NCI-H2196 treated with DMSO at 0.1 percent for 48 hours (cell line): ENCODE measurements around the gene SULF2.
A peak's percentile ranks its signal among the peaks of the same experiment; 100 is the strongest.

ENCODE experiments used
- DNase-seq: peaks from one replicate; lab custom pipeline; 2025; ENCODE audit not compliant: unreplicated experiment; lab: John Stamatoyannopoulos, UW

SULF2 gene

GRCh38 chr20:47765271-47765670 is 20.0 kb downstream of the SULF2 start:
- DNase-seq: no peak

GRCh38 chr20:47764154-47764733 is 21.0 kb downstream of the SULF2 start:
- DNase-seq: no peak

DNA sequence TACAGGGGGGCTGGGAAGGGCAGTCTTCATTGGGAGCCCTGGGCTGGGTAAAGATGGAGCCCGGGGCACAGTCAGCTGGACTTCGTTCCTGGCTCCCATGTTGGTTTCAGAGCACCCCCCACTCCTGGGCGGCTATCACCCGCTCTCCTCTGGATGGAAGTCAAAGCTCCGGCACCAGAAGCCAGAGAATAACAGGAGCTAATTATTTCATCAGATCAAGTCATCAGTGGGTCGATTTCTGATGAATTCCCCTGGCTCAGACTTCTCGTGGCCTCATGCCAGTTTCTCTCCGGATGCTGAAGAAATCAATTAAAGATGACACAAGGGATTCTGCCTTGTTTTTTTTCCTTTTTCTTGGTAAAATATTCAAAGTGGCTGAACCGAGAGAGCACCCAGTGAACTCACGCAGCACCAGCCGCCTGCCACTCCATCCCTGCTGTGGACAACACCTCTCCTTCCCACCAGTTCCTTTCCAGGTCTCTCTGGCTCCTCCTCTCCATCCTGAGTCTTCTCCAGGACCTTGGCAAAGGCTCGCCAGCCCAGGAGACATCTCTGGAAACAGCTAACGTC is 22.5 kb downstream of the SULF2 start:
- DNase-seq: no peak

GRCh38 chr20:47761482-47762047 is 23.7 kb downstream of the SULF2 start:
- no peak for DNase-seq

DNA sequence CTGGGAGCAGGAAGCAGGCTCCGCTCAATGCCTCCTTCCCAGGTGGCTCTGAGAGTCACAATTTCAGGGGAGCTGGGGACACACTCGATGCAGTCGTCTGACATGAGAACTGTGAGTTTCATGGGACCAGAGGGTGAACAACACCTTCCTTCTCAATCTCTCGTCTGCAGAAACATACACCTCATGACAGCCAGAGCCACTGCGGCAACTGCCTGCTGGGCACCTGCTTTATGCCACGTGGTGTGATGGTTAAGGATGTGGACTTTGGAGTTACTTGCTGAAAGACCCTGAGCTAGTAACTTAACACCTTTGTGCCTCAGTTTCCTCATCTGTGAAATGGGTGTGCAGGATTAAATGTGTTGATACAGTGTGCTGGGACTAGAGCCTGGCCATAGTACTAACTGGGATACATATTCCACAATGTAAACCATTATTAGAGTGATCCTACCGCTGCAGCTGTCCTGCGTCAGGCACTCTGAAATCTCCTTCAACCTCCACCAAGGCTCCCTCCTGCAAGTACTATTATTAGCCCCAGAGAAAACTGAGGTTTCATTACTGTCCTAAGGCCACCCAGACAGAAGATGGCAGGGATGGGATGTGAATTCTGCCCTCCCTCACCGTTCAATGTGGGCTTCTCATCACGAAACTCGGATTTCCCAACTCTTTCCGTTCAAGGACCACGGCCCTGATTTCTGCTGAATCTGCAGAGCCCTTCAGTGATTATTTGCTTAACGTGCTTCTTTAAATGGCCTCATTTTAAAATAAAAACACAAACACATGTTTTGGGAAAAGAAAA is 24.4 kb downstream of the SULF2 start:
- DNase-seq: no peak

DNA sequence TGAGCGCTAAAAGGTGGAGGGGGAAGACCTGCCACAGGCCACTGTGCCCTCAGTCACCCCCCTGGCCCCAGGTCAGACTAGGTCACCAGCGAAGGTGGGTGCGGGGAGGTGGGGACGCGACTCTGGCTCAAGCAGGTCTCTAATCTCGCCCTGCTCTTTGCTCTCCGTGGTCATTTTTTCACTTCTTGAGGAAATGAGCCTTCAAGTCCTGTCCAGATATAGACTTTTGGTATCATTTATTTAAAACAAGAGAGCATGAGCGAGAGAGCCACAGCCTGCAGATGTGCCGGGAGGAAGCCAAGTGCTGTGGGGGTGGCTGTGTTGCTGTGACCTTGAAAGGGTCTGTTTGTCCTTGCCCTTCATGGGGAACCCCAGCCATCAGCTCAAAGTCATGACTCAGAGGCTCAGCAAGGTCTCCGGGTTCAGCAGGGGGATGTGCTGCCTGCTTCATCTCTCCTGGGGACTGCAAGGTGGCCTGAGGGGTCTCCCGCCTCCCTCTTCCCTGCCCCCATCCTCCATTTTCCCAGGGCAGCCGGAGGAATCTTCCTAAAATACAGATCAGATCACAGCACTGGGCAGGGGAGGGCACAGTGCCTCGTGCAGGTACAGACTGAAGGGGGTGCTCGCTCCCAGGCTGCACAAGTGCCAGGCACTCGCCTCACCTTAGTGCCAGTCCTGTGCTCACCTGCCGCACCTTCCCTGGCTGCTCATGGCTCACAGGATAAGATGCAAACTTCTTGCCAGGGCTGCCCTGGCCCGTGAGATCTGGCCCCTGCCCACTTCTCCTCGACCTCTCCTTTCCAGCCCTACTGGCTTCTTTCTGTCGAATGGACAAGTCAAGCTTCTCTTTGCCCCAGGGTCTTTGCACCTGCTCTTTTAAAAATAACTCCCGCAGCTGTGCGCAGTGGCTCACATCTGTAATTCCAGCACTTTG is 26.5 kb downstream of the SULF2 start:
- no peak for DNase-seq

GRCh38 chr20:47757145-47758035 is 27.9 kb downstream of the SULF2 start:
- DNase-seq: no peak

GRCh38 chr20:47754946-47755652 is 30.2 kb downstream of the SULF2 start:
- DNase-seq: no peak

- DNase-seq: no peak
These were observed 30.9 kb downstream of the SULF2 start for GRCh38 chr20:47754388-47754715.

DNA sequence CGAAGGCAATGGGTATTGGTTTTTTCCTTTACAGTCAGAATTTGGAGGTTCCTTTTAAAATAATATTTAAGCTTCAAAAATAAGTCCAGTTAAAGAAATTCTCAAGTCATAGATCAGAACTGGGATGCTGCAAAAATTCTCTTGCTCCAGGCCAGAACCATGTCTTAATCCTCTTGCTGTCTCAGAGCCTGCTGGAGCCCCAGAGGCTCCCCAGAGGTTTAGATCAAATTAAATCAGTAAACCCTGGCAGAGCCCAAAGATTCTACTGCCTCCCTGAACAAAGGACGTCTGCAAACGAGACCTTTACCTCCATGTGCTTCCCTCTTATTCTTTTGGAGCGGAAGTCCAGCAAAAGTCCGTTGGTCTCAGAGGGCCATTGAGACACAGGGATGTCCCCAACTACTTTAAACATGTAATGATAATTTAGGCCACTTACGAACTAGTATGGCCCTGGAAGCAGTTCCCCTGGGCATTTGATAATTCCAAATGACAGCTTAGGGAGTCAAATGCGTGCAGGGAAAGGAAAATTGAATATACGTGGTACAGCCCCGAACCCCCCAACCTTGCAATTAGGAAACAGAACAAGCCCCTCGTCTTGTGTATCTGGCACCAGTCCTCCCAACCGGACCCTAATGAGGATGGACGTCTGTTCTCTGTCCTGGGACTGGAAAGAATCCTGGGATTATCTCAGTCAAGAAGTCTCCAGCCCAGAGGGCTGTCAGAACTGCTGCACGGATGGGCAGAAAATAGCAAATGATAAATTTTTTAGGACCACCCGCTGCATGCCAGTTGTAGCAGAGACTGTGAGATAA is 31.5 kb downstream of the SULF2 start:
- no peak for DNase-seq

DNA sequence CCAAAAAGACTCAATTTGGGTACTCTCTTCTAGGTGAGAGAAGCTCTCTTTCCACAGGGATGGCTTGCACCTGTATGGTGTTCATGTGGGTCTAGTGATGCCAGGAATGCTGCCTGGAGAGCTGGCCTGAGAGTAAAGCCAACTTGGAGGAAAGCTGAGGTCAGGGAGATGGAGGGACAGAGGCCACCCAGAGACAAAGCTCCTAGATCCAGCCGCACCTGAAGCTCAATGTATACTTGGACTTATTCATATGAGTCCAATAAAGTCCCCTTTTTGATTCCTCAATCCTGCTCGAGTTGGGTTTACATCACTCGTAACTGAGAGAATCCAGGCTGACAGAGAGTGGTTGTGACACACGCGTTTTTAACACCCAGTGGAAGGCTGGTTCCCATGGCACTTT is 33.8 kb downstream of the SULF2 start:
- DNase-seq: no peak

DNA sequence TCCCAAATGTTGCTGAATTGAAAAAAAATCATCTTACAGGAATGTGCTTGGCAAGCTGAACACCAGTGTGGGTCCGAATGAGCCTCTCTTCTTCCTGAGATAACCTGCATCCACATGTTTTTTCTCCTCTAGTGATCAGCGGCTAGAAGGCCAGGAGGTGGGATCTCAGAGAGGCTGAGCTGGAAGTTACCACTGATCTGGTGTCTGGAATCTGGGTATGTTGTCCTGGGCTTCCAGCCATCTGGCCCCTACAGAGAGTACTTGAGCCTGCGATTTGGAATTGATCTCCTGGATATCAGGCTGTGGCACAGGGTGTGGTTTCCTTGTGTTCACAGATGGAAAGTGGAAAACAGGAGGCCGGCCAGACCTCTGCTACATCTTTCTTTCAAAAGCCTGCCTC is 35.9 kb downstream of the SULF2 start:
- DNase-seq: peak; percentile 21

DNA sequence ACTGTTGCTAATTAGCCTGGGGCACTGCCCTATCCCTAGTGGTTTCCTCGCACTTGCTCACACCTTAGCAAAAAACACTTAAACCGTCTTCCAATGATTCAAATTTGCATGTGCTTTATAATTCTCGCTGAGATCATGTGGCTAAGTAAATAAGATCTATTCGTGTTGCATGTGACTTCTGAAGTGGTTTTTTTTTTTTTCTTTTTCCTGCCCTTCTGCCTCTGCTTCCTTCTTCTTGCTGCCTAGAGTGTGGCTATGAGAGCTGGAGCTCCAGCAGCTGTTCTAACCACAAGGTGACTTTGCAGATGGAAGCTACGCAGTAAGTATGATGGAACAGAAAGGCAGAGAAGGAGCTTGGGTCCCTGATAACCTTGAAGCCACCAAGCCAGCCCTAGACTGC is 36.5 kb downstream of the SULF2 start:
- DNase-seq: peak; percentile 31

GRCh38 chr20:47748069-47748468 is 37.2 kb downstream of the SULF2 start:
- DNase-seq: no peak

GRCh38 chr20:47747669-47748031 is 37.6 kb downstream of the SULF2 start:
- no peak for DNase-seq

DNA sequence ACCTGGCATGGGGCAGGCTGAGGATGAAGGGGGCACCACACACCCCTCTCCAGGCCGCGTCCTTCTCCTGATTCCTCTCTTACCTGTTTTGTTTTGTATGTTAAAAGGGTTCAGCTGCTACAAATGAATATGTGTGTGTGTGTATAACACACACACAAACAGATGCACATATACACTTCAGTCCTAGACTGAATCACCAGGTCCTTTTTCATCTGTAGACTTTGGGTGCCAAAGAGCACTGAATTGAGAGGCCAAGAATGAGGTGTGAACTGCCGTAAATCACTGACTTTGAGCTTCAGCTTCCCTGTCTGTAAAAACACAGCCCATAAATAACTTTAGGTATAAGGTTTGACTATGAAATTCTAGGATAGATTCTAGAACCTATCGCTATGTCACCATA is 40.5 kb downstream of the SULF2 start:
- DNase-seq: no peak

DNA sequence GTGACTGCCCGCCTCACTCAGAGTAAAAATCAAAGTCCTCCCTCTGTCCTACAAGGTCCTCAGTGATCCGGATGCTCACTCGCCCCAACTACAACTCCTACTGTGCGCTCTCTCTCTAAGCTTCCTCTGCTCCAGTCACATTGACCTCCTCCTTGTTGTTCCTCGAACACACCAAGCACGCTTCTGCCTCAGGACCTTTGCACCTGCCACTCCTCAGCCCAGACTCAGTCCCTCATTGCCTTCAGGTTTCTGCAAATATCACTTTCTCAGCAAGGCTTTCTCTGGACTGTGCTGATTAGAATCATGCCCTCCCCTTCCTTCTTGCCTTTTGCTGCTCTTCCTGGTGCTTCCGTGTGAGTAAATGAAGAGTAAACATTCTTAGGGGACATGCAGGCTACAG is 41.6 kb downstream of the SULF2 start:
- DNase-seq: no peak

DNA sequence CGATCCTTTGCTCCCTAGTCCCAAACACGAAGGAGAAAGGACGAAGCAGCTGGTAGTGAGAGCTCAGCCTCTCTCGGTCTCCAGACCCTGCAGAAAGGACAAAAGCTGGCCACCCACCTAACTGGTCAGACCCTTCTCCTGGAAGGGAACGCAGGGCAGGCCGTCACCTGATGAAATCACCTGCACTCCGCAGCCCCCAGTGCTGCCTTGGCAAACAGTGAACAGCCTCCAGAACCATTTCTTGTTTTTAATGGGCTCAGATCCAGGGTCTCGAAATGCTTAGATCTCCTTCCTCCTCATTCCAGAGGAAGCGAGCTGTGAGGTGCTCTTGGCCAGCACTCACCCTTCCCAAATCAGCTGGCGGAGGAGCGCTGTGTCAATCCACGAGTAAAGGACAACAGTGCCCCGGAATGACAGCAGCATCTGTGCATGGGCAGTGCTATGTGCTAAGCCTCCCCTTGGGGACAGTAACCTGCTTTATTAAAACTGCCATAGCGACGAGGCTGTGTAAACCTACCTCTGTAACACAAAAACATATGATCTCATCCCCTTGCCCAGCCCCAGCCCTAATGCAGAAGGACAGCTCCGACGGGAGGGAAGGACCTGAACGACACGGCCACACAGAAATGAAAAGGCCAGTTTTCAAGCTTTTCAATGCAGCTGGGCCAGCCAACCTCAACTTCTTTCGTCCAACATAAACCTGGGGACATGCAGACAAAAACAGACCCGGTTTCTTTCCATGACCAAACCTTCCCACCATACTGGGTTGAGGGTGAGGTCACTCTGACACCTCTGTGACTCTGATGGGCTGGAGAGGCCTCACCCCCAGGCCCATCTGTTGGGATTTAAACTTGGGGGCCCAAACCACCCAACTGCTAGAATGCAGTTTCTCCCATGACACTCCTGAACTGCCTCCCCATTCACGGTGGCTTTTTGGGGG is 43.3 kb downstream of the SULF2 start:
- no peak for DNase-seq
